SH-SY5Y (cell line): ENCODE measurements around the gene GLB1L.

Source experiments
- GATA2 ChIP-seq: IDR thresholded peaks from 2 replicates; pipeline ENCODE4 v1.6.1; 2011; ENCODE audit warnings: mild to moderate bottlenecking, low read depth, low read length
- GATA3 ChIP-seq: IDR thresholded peaks from 2 replicates; pipeline ENCODE4 v1.6.1; 2011; ENCODE audit warnings: low read depth, mild to moderate bottlenecking, low read length, moderate library complexity

The GLB1L gene

GRCh38 chr2:219252084-219252483, 6.8 kb upstream of the GLB1L start:
- TF ChIP-seq GATA2 (no peak), GATA3 (no peak)

- no peak for TF ChIP-seq GATA3
- TF ChIP-seq GATA2, result no peak
Observed at GRCh38 chr2:219251656-219252055, 6.4 kb upstream of the GLB1L start.

- no peak for TF ChIP-seq GATA2
- no peak for TF ChIP-seq GATA3
Observed at GRCh38 chr2:219250049-219250781, 5.0 kb upstream of the GLB1L start.

- TF ChIP-seq GATA3 (no peak), GATA2 (no peak)
Observed at GRCh38 chr2:219249203-219249980, 4.1 kb upstream of the GLB1L start.

- TF ChIP-seq GATA2 (no peak), GATA3 (no peak)
Observed at GRCh38 chr2:219248845-219249202, 3.6 kb upstream of the GLB1L start.

- TF ChIP-seq GATA3 (no peak), GATA2 (no peak)
Observed at GRCh38 chr2:219247678-219248642, 2.7 kb upstream of the GLB1L start.

- no peak for TF ChIP-seq GATA2
Observed at GRCh38 chr2:219246559-219246958, 1.3 kb upstream of the GLB1L start.

- no peak for TF ChIP-seq GATA3
- TF ChIP-seq GATA2, result no peak
Observed at GRCh38 chr2:219245899-219246230, 621 bp upstream of the GLB1L start.

- TF ChIP-seq GATA3 (no peak), GATA2 (no peak)
Observed at GRCh38 chr2:219244789-219245147, 476 bp downstream of the GLB1L start.

GRCh38 chr2:219243291-219243761, 1.9 kb downstream of the GLB1L start:
- TF ChIP-seq GATA2 (no peak), GATA3 (no peak)

- TF ChIP-seq GATA3 (no peak), GATA2 (no peak)
Observed at GRCh38 chr2:219234331-219234730, 10.9 kb downstream of the GLB1L start.

- TF ChIP-seq GATA3, result no peak
- no peak for TF ChIP-seq GATA2
Observed at GRCh38 chr2:219230059-219230540, 15.1 kb downstream of the GLB1L start.

GRCh38 chr2:219229305-219230058, 15.8 kb downstream of the GLB1L start, which contains the start of the genes ANKZF1 and ATG9A:
ANKZF1 (plus strand) TSS chr2:219229806; CDS start chr2:219230258, 452 bp downstream.
ATG9A (minus strand) TSS chr2:219229636; CDS start chr2:219228024, 1,612 bp downstream.
- TF ChIP-seq GATA3 (no peak), GATA2 (no peak)
